MM.1S (cell line): ENCODE results near the gene ATG4A.

ENCODE experiments used
- EZH2 ChIP-seq: fragments of 300-600 bp; sonication (generic); optimal IDR thresholded peaks from 2 replicates; pipeline ENCODE3; 2017; ENCODE audit warnings: low read depth, mild to moderate bottlenecking, antibody characterized with exemption, low read length, mixed read lengths
- TF ChIP-seq, protein P1 (sequence below): fragments of 300-600 bp; sonication (generic); IDR thresholded peaks from 2 replicates; pipeline ENCODE4 v1.5.1; 2016; ENCODE audit warnings: antibody characterized with exemption, low read length, mixed read lengths

DNA sequence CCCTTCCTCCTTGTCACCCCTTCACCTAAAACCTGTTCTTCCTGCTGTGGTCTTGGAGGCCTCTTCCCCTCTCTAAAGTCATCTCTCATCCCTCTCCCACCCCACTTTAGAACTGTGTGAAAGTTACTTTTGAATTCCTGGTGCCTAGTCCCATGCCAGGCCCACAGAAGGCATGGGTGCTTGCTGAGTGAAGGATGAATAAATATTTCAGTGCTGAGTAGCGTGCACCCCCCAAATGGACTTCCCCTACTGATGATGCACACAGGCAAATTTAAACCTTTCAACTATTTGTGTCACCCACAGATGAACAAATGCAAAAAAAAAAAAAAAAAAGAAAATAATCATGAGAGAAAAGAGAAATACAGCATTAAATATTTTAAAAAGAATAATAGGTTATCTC lies 20.0 kb upstream of the ATG4A start:
- TF ChIP-seq, protein P1, sequence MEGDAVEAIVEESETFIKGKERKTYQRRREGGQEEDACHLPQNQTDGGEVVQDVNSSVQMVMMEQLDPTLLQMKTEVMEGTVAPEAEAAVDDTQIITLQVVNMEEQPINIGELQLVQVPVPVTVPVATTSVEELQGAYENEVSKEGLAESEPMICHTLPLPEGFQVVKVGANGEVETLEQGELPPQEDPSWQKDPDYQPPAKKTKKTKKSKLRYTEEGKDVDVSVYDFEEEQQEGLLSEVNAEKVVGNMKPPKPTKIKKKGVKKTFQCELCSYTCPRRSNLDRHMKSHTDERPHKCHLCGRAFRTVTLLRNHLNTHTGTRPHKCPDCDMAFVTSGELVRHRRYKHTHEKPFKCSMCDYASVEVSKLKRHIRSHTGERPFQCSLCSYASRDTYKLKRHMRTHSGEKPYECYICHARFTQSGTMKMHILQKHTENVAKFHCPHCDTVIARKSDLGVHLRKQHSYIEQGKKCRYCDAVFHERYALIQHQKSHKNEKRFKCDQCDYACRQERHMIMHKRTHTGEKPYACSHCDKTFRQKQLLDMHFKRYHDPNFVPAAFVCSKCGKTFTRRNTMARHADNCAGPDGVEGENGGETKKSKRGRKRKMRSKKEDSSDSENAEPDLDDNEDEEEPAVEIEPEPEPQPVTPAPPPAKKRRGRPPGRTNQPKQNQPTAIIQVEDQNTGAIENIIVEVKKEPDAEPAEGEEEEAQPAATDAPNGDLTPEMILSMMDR = no peak
- TF ChIP-seq EZH2 = no peak
